IPS DF 6.9 (cell line): ENCODE results near the gene LRRC74B.
"Not testable (repeated sequence)": the region's sequence is repeated elsewhere in the genome, so short reads cannot be mapped to it uniquely, and the experiment has no call there.

Experiments used
- DNase-seq: peaks from one replicate; pipeline ENCODE4 v3.0.0-alpha.2; 2013; ENCODE audit warnings: low read depth, low spot score
- H3K27ac ChIP-seq: one replicate; pipeline ENCODE4 v1.5.1; 2013; ENCODE audit warnings: low read length, control low read depth
- H3K27me3 ChIP-seq: 2 replicates; pipeline ENCODE4 v1.6.1; 2013; ENCODE audit warnings: mild to moderate bottlenecking, low read length; ENCODE audit not compliant: control insufficient read depth, insufficient read depth
- H3K36me3 ChIP-seq: 2 replicates; pipeline ENCODE4 v1.6.1; 2013; ENCODE audit warnings: low read length; ENCODE audit not compliant: control insufficient read depth, insufficient read depth
- H3K4me1 ChIP-seq: 2 replicates; pipeline ENCODE4 v1.6.1; 2013; ENCODE audit warnings: low read length; ENCODE audit not compliant: control insufficient read depth, insufficient read depth
- H3K4me3 ChIP-seq: 2 replicates; pipeline ENCODE4 v1.5.1; 2013; ENCODE audit warnings: mild to moderate bottlenecking, low read length
- H3K9me3 ChIP-seq: 2 replicates; pipeline ENCODE4 v1.6.1; 2013; ENCODE audit warnings: low read length, inconsistent platforms; ENCODE audit not compliant: control insufficient read depth, insufficient read depth
- WGBS: extraction: QIAGEN DNeasy Blood & Tissue Kit; methylation state at CpG from one replicate; pipeline ENCODE4 v1.1.7; 2013; ENCODE audit warnings: mixed read lengths, missing lambda C conversion rate; ENCODE audit not compliant: insufficient read length, insufficient coverage; 5-methylcytosine and 5-hydroxymethylcytosine counted together

Gene LRRC74B

GRCh38 chr22:21048965-21049364 is 3.2 kb downstream of the LRRC74B start:
- DNase-seq, H3K27ac ChIP-seq, H3K36me3 ChIP-seq, H3K9me3 ChIP-seq, H3K4me1 ChIP-seq, H3K4me3 ChIP-seq, H3K27me3 ChIP-seq: not testable (repeated sequence)
- no CpG with 5 or more reads among the region's 12 CpGs for WGBS

DNA sequence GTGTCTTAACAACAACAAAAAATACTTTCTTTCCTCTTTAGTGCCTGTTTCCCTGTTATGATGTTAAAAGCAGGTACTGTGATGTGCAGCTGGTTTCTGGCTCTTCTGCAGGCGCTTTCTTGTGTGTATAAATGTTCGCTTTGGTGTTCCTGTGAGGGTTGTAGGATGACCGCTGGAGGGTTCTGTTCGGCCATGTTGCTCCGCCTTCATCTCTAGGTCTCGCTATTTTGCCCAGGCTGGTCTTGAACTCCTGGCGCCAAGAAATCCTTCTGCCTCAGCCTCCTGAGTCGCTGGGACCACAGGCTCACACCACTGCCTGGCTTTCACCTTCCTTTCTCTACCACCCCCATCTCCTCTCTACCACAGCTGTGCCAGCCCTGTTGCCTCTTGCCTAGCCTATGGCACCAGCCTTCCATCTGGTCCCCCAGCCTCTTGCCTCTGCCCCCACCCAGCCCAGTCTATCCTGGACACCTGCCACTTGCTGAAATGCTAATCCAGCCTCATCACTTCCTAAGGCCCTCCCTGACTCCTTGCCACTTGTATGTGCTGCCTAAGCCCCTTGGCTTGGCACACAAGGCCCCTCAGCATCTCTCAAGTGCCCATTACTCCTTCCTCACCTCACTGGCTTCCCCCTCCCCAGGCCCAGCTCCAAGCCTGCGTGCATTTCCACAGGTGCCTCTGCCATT is 5.5 kb downstream of the LRRC74B start:
- no peak overlapping the region for H3K4me3 ChIP-seq
- no peaks in the 10 kb centered on the region for H3K9me3 ChIP-seq
- H3K36me3 ChIP-seq: no peaks in the 10 kb centered on the region
- no peak overlapping the region for H3K27ac ChIP-seq
- no peaks in the 10 kb centered on the region for H3K27me3 ChIP-seq
- peaks cover 8% of the 10 kb centered on the region for H3K4me1 ChIP-seq
- DNase-seq: no peak
- no CpG with 5 or more reads among the region's 9 CpGs for WGBS

- no peaks in the 10 kb centered on the region for H3K27me3 ChIP-seq
- no peak for DNase-seq
- H3K27ac ChIP-seq: no peak overlapping the region
- peaks cover 8% of the 10 kb centered on the region for H3K4me1 ChIP-seq
- no peaks in the 10 kb centered on the region for H3K9me3 ChIP-seq
- no peaks in the 10 kb centered on the region for H3K36me3 ChIP-seq
- WGBS: no CpG with 5 or more reads among the region's 8 CpGs
- H3K4me3 ChIP-seq: no peak overlapping the region
Observed at GRCh38 chr22:21051831-21052400, 6.2 kb downstream of the LRRC74B start.

DNA sequence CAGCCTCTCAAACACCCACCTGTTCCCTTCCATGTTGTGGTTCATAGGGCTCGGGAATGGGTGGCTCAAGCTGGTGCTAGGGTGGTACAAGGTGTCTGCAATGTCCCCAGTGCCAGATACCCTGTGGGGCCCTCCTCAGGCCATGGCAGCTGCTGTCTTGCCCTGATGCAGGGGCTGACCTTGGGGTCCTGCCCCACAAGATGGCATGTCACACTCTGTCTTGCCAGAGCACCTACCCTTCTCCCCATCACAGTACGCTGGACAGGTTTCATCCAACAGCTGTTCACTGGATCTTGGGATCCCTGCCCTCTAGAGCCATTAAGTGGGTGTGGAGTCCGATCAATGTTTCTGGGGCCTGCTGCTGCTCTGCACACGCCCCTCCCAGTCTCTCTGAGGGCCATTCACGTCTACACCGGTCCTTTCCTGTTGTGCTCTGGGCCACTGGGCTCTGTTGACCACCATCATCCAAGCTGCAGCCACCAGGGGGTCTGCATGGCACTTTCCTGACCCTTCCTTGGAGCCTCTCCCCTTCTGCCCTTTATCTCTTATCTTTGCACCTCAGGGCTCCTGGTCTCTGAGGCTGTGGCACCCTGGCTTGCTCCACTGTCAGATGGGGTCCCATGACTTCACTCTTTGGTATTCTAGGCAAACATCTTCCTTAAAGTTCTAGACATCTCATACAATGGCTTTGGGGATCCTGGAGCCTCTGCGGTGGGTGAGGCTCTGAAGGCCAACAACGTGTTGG is 7.1 kb downstream of the LRRC74B start:
- no peak overlapping the region for H3K27ac ChIP-seq
- H3K27me3 ChIP-seq: no peaks in the 10 kb centered on the region
- H3K4me1 ChIP-seq: peaks cover 8% of the 10 kb centered on the region
- WGBS: no CpG with 5 or more reads among the region's 8 CpGs
- H3K4me3 ChIP-seq: no peak overlapping the region
- no peaks in the 10 kb centered on the region for H3K36me3 ChIP-seq
- H3K9me3 ChIP-seq: no peaks in the 10 kb centered on the region
- no peak for DNase-seq

- Histone ChIP-seq H3K4me3 (no peak overlapping the region), H3K27ac (no peak overlapping the region), H3K9me3 (no peaks in the 10 kb centered on the region), H3K36me3 (no peaks in the 10 kb centered on the region), H3K4me1 (peaks cover 8% of the 10 kb centered on the region), H3K27me3 (no peaks in the 10 kb centered on the region)
- no CpG with 5 or more reads among the region's 15 CpGs for WGBS
- DNase-seq: no peak
Observed at GRCh38 chr22:21054046-21054713, 8.4 kb downstream of the LRRC74B start.

DNA sequence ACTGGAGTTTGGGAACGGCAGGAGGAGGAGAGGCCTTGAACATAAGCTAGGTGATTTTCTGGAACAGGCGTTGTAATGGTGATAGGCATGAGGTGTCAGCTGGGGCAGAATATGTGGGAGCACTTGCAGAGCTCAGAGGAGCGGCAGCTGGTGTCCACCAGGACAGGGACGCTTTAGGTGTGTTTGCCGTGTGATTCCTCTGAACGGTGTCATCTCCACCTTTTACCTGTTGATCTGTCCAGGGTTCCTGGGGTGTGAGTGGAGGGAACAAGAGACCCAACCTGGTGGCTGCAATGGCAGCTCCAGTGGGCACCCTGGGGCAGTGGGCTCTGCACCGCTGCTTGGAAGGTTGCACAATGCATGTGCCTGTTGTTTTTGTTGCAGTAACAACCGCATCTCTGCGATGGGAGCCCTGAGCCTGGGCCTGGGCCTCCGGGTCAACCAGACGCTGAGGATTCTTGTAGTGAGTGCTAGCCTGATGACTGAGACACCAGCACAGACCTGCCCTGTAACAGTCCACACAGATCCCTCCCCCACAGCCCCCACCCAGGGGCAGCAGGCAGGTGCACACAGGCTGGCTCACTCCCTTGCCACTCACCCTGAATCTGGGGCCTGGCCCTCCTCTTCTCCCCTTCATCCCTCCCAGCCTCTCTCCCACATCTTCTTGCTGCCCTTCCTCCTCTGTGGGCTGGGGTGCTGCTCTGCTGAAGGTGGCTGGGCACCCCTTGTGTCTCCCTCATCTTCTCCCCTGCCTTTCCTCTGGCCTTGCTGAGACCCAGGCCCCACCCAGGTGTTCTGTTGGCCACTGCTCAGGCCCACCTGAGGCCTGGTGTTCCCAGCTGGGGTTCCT is 9.2 kb downstream of the LRRC74B start:
- DNase-seq: no peak
- Histone ChIP-seq H3K36me3 (no peaks in the 10 kb centered on the region), H3K27ac (no peak overlapping the region), H3K4me1 (peaks cover 8% of the 10 kb centered on the region), H3K4me3 (no peak overlapping the region), H3K9me3 (no peaks in the 10 kb centered on the region), H3K27me3 (no peaks in the 10 kb centered on the region)
- WGBS: no CpG with 5 or more reads among the region's 11 CpGs

DNA sequence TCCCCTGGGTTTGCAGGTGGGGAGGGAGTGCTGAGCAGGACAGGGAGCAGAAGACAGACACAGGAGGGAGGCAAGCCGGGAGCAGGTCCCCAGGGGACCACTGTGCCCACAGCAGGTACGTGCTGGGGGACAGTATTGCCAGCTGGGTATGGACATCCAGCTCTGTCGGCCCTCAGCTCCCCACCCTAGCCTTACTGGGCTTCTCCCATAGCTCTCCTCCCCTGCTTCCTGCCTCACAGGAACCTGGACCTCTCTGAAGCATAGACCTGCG is 9.8 kb downstream of the LRRC74B start:
- H3K27ac ChIP-seq: no peak overlapping the region
- no CpG with 5 or more reads among the region's 4 CpGs for WGBS
- no peak overlapping the region for H3K4me3 ChIP-seq
- H3K27me3 ChIP-seq: no peaks in the 10 kb centered on the region
- no peak for DNase-seq
- H3K4me1 ChIP-seq: peaks cover 8% of the 10 kb centered on the region
- no peaks in the 10 kb centered on the region for H3K9me3 ChIP-seq
- no peaks in the 10 kb centered on the region for H3K36me3 ChIP-seq

GRCh38 chr22:21055880-21056319 is 10.2 kb downstream of the LRRC74B start:
- Histone ChIP-seq H3K4me1 (peaks cover 8% of the 10 kb centered on the region), H3K27me3 (no peaks in the 10 kb centered on the region), H3K9me3 (no peaks in the 10 kb centered on the region), H3K36me3 (no peaks in the 10 kb centered on the region), H3K27ac (no peak overlapping the region), H3K4me3 (no peak overlapping the region)
- WGBS: no CpG with 5 or more reads among the region's 7 CpGs
- no peak for DNase-seq

GRCh38 chr22:21060363-21060762 is 14.6 kb downstream of the LRRC74B start:
- H3K27me3 ChIP-seq, DNase-seq, H3K27ac ChIP-seq, H3K4me3 ChIP-seq, H3K4me1 ChIP-seq, H3K9me3 ChIP-seq, H3K36me3 ChIP-seq: not testable (repeated sequence)
- WGBS: no CpG with 5 or more reads among the region's 8 CpGs
